HEK293T (cell line): Measurements from ENCODE around the gene ZNF750.

Experiments used
- CTCF ChIA-PET: fragments of 350-600 bp; formaldehyde crosslinking; extraction: SDS; loops from one replicate; lab custom pipeline; 2021; ENCODE audit warnings: antibody characterized with exemption, inconsistent platforms; lab: Yijun Ruan, JAX
- POLR2A ChIA-PET: fragments of 350-600 bp; formaldehyde crosslinking; extraction: SDS; loops from one replicate; lab custom pipeline; 2020; ENCODE audit warnings: antibody characterized with exemption, inconsistent platforms; lab: Yijun Ruan, JAX
- DNase-seq: peaks from one replicate; pipeline ENCODE4 v3.0.0; 2012; ENCODE audit warnings: mixed read lengths; ENCODE audit errors: extremely low spot score
- ARNT ChIP-seq: fragments of 450-650 bp; IDR thresholded peaks from 2 replicates; pipeline ENCODE4 v1.6.1; 2017; ENCODE audit warnings: mild to moderate bottlenecking
- BHLHE40 ChIP-seq: fragments of 450-650 bp; IDR thresholded peaks from 2 replicates; pipeline ENCODE4 v1.6.1; 2016; ENCODE audit warnings: mild to moderate bottlenecking, moderate library complexity, borderline replicate concordance
- CTBP1 ChIP-seq: fragments of 450-650 bp; IDR thresholded peaks from 2 replicates; pipeline ENCODE4 v1.6.1; 2016; ENCODE audit warnings: borderline replicate concordance
- ELF4 ChIP-seq: fragments of 450-650 bp; IDR thresholded peaks from 2 replicates; pipeline ENCODE4 v1.6.1; 2017; ENCODE audit warnings: antibody characterized with exemption
- FOXA1 ChIP-seq: fragments of 450-650 bp; IDR thresholded peaks from 2 replicates; pipeline ENCODE4 v1.6.1; 2016; ENCODE audit warnings: mild to moderate bottlenecking
- FOXK2 ChIP-seq: fragments of 450-650 bp; IDR thresholded peaks from 2 replicates; pipeline ENCODE4 v1.6.1; 2016; ENCODE audit warnings: mild to moderate bottlenecking
- FOXM1 ChIP-seq: fragments of 450-650 bp; IDR thresholded peaks from 2 replicates; pipeline ENCODE4 v1.6.1; 2017; ENCODE audit warnings: mild to moderate bottlenecking, borderline replicate concordance
- HDGF ChIP-seq: fragments of 450-650 bp; IDR thresholded peaks from 2 replicates; pipeline ENCODE4 v1.6.1; 2017; ENCODE audit warnings: antibody characterized with exemption, borderline replicate concordance
- L3MBTL2 ChIP-seq: fragments of 450-650 bp; conservative IDR thresholded peaks from 2 replicates; pipeline ENCODE4 v1.6.1; 2016; ENCODE audit warnings: mild to moderate bottlenecking
- LEF1 ChIP-seq: fragments of 450-650 bp; IDR thresholded peaks from 2 replicates; pipeline ENCODE4 v1.6.1; 2017; ENCODE audit warnings: mild to moderate bottlenecking, borderline replicate concordance
- NFRKB ChIP-seq: fragments of 450-650 bp; IDR thresholded peaks from 2 replicates; pipeline ENCODE4 v1.6.1; 2016; ENCODE audit warnings: mild to moderate bottlenecking, moderate library complexity
- SP1 ChIP-seq: fragments of 450-650 bp; IDR thresholded peaks from 2 replicates; pipeline ENCODE4 v1.6.1; 2017
- SUZ12 ChIP-seq: fragments of 450-650 bp; IDR thresholded peaks from 2 replicates; pipeline ENCODE4 v1.6.1; 2016; ENCODE audit warnings: mild to moderate bottlenecking
- TARDBP ChIP-seq: fragments of 450-650 bp; IDR thresholded peaks from 2 replicates; pipeline ENCODE4 v1.6.1; 2016
- ZNF384 ChIP-seq: fragments of 450-650 bp; IDR thresholded peaks from 2 replicates; pipeline ENCODE4 v1.6.1; 2016
- TF ChIP-seq, protein P1 (sequence below): fragments of 450-650 bp; IDR thresholded peaks from 2 replicates; pipeline ENCODE4 v1.6.1; 2016

Gene ZNF750

DNA sequence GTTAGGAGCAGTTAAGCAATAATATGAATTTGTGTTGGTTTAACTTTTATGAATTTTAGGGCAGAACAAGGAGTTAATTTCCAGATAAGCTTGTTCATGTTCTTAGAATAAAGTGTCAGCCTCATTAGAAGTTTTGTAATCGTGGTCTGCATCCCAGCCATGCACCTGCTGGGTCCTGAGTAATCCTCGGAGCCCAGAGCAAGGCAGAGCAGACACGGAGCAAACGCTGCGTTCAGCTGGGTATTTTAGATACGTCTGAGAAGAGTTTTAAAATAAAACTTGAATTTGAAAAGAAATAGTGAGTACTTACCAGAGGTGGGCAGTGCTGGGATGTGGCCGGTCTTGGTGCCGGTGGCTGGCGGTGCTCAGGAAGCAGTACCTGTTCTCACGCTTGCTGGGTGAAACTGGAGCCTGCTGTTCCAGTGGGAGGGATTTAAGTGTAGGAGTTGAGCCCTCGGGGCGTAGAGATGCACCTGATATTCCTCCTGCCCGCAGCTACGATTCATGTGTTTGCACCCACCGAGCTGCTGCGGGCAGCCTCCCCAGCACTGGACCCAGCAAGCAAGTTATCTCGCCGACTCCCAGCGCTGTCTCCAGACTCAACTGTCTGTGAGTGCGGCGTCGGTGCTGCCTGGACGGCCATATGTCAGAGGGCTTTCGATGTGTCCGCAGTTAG, at the start of gene ZNF750:
Gene ZNF750 (minus strand): TSS at position 406 of the 676 bp plus-strand sequence. CDS start 7,568 bp downstream, outside the sequence.
- TF ChIP-seq HDGF, result no peak
- no peak for TF ChIP-seq FOXA1
- TF ChIP-seq BHLHE40, result no peak
- TF ChIP-seq SP1, result no peak
- no peak for TF ChIP-seq FOXK2
- TF ChIP-seq SUZ12, result no peak
- no peak for TF ChIP-seq LEF1
- no peak for TF ChIP-seq ARNT
- no peak for TF ChIP-seq NFRKB
- no peak for DNase-seq
- POLR2A ChIA-PET, result no interaction called here
- CTCF ChIA-PET, result interaction anchor here (0.7 kb wide), 1 partner anchor 64 kb away, joined by 3 read pairs; no protein-coding TSS in a partner anchor

DNA sequence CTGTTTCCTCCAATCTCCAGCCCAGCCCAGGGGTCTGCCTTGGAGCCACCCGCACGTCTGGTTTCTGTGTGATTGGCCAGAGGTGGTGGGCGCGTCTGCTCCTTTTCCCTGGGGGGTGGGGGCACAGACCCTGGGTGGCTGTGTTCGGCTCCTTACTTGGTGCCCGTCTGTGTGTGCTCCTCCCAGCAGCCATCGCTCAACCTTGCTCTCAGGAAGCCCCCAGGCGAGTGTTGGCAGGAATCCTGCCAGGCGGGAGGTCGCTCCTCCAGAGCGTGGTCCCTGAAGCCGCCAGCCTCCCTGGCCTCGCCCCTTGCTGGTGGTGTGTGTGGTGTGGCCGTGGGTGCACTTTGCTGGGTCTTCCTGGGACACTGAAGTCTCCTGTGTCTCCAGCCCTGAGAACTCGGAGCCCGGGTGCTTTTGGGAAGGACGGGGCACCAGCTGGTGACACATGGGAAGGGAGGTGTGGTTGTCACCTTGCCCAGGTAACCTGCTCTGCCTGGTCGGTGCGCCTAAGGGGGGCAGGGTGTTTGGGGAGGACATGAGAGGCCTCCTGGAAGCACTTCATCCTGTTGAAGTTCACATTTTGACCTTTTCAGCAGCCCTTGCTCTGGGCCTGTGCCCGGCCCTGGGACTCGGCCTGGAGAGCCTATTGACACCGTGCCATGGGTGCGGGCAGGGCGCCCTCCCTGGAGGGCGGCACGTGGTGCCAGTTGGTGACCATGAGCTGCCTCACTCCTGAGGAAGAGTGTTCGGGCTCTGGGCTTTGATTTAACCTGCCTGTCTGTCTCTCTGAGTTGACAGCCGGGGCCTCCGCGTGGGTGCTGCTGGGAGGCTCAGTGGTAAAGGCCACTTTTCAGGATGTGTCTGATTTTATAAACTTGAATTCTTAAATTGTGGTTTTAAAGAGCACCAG, 49.0 kb upstream of the ZNF750 start:
- POLR2A ChIA-PET, result no interaction called here
- no peak for TF ChIP-seq L3MBTL2
- no peak for TF ChIP-seq FOXK2
- DNase-seq, result no peak
- CTCF ChIA-PET, result interaction anchor here (1.0 kb wide), 1 partner anchor 12 kb away, joined by 3 read pairs; no protein-coding TSS in a partner anchor

DNA sequence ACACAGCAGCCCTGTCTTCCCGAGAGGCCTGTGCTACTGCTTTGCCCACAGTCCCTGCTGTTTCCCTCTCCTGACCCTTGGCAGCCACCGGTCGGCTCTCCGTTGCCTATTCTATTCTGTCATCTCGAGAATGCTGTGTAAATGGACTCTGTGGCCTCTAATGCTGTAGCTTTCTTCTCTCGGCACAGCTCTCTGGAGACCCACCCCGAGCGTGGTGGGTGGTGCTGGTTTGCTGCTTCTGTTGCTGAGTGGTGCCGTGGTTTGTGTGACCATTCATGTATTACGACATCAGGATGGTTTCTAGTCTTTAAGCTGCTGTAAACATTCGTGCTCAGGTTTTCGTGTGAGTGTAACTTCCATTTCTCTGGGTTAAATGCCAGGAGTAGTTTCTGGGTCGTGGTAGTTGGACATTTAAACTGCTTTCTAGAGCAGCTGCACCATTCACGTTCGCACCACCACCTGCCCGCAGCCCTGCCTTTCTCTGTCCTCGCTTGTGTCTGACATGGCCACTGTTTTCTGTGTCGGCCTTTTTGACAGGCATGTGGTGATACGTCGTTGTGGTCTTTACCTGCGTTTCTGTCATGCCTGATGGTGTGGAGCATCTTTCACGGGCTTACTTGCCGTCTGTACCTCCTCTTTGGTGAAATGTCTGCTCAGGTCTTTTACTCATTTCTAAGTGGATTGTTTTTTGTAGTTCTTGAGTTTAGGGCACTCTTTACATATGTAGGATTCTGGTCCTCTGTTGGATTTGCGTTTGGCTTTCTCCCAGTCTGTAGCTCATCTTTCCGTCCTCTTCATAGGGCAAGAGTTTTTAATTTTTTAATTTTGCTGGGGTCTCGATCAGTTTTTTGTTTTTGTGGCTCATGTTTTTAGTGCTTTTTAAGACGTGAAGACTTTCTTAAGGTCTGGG, 47.7 kb upstream of the ZNF750 start:
- ChIA-PET POLR2A (no interaction called here), CTCF (no interaction called here)
- TF ChIP-seq NFRKB (no peak), LEF1 (no peak), ZNF384 (no peak)
- DNase-seq, result no peak

DNA sequence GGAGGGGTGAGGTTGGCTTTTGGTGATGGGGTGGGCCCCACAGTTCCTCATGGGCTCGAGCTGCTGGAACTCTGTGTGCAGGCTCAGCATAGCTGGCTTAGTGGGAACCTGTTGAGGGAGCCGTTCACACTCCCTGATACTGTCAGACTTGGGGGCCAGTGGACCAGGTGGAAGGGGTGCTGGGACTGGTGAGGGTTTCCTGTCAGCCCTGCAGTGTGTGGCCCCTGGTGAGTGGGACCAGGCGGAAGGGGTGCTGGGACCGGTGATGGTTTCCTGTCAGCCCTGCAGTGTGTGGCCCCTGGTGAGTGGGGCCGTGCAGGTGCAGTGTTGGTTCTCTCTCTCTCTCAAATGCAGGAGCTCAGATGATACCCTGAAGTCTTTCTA, 45.1 kb upstream of the ZNF750 start:
- TF ChIP-seq HDGF, result no peak
- TF ChIP-seq FOXA1, result no peak
- no peak for TF ChIP-seq FOXK2
- TF ChIP-seq ZNF384, result no peak
- TF ChIP-seq ELF4, result no peak
- ChIA-PET CTCF (interaction anchor here (1.2 kb wide), 1 partner anchor 30 kb away, joined by 5 read pairs; no protein-coding TSS in a partner anchor), POLR2A (interaction anchor here (1.1 to 1.6 kb wide), 3 partner anchors 9 to 194 kb away, joined by 3 to 10 read pairs (median 3); partner anchors contain the start of gene METRNL)
- no peak for DNase-seq

DNA sequence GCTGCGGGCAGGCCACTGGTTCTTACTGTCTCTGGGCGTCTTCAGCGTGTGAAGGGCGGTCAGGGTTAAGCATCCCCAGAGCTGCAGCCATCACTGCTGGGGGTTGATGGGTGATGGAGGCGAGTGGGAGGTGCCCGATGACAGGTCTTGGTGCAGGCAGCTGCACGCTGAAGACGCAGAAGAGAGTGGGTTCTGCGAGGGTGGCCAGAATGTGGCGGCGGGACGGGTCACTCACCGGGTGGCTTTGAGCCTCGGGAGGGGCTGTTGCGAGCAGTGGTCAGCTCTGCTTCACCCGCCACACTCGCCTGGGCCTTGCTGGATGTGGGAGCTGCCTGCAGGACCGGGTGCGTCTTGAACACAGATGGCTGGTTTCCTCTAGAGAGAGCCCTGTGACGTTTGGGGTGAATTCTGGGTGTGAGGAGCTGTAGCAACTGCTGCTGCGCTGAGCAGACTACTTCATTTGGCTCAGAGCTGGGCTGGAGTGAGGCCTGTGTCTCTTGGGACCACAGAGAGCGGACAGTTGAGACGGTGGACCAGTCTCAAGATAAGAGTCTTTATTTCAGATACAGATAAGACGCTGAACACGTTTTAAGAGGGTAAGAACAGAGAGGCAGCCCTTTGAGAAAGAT, 44.6 kb upstream of the ZNF750 start:
- ChIA-PET POLR2A (interaction anchor here (1.1 to 1.6 kb wide), 3 partner anchors 8 to 195 kb away, joined by 3 to 10 read pairs (median 3); partner anchors contain the start of gene METRNL), CTCF (interaction anchor here (0.6 kb wide), 1 partner anchor 23 kb away, joined by 4 read pairs; no protein-coding TSS in a partner anchor)
- TF ChIP-seq HDGF (no peak), ELF4 (no peak), ZNF384 (no peak), LEF1 (no peak), NFRKB (no peak), SP1 (no peak), CTBP1 (no peak)
- TF ChIP-seq, protein P1, sequence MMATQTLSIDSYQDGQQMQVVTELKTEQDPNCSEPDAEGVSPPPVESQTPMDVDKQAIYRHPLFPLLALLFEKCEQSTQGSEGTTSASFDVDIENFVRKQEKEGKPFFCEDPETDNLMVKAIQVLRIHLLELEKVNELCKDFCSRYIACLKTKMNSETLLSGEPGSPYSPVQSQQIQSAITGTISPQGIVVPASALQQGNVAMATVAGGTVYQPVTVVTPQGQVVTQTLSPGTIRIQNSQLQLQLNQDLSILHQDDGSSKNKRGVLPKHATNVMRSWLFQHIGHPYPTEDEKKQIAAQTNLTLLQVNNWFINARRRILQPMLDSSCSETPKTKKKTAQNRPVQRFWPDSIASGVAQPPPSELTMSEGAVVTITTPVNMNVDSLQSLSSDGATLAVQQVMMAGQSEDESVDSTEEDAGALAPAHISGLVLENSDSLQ, result no peak
- DNase-seq, result no peak

DNA sequence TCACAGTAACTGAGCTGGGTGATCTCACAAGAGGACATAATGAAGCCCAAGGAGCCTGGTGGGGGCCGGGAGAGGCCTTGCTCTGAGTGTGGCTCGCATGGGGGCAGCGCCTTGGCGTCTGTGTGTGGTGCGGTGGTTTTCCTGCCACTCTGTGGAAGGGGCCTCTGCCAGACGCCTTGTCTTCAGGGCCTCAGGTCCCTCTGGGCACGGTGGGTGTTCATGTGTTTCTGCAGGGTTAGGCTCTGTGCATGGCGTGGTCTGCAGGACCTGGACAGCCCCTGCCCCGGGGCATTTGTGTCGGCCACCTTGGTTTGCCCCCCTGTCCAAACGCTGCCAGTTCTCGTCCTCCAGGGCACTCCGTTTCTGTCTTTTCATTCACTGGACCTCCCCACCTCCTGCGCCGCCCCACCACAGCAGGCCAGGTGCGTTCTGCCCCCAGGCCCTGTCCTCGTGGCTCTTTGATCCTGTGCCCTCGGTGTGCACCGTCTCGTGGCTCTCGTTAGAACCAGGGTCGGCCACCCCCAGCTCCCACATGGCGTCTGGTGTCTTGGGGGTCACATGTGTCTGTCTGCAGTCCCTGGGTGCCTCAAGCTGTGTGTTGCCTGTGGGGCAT, 43.7 kb upstream of the ZNF750 start:
- CTCF ChIA-PET, result no interaction called here
- DNase-seq, result no peak
- no peak for TF ChIP-seq BHLHE40
- no peak for TF ChIP-seq FOXA1
- no peak for TF ChIP-seq SUZ12
- TF ChIP-seq LEF1, result no peak
- TF ChIP-seq TARDBP, result no peak
- TF ChIP-seq ZNF384, result no peak
- no peak for TF ChIP-seq ELF4
- TF ChIP-seq, protein P1, result no peak
- TF ChIP-seq FOXK2, result no peak
- TF ChIP-seq SP1, result no peak
- TF ChIP-seq HDGF, result no peak
- no peak for TF ChIP-seq NFRKB
- no peak for TF ChIP-seq CTBP1
- TF ChIP-seq L3MBTL2, result no peak
- TF ChIP-seq FOXM1, result no peak
- POLR2A ChIA-PET, result no interaction called here
